Measurements from ENCODE around the gene NUDT7.

The NUDT7 gene

DNA sequence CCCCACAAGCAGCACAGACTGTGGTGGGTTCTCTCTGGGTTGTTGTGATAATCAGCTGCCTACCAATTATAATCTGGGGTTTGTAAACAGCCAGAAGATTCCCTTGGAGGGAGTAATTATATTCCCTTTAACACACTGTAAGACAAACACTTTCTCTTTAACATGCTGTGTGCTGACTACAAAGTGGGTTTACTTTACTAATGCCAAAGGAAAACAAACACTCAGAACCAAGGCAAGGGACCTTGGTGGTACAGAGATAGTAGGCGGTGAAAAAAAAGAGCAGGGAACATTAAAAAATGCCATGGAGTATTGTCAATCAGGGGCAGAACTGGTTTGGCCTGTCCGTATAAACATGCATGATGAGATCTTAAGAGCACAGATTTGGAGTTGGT lies 63.1 kb downstream of the NUDT7 start:
- TF ChIP-seq SIN3A (IDR thresholded peaks at IDR 0.05; ENCODE audit: borderline replicate concordance, insufficient read depth, low read length) (no peak), POLR2AphosphoS5 (IDR thresholded peaks at IDR 0.05; ENCODE audit: low read depth, low read length) (no peak)
- TF ChIP-seq, protein P1, sequence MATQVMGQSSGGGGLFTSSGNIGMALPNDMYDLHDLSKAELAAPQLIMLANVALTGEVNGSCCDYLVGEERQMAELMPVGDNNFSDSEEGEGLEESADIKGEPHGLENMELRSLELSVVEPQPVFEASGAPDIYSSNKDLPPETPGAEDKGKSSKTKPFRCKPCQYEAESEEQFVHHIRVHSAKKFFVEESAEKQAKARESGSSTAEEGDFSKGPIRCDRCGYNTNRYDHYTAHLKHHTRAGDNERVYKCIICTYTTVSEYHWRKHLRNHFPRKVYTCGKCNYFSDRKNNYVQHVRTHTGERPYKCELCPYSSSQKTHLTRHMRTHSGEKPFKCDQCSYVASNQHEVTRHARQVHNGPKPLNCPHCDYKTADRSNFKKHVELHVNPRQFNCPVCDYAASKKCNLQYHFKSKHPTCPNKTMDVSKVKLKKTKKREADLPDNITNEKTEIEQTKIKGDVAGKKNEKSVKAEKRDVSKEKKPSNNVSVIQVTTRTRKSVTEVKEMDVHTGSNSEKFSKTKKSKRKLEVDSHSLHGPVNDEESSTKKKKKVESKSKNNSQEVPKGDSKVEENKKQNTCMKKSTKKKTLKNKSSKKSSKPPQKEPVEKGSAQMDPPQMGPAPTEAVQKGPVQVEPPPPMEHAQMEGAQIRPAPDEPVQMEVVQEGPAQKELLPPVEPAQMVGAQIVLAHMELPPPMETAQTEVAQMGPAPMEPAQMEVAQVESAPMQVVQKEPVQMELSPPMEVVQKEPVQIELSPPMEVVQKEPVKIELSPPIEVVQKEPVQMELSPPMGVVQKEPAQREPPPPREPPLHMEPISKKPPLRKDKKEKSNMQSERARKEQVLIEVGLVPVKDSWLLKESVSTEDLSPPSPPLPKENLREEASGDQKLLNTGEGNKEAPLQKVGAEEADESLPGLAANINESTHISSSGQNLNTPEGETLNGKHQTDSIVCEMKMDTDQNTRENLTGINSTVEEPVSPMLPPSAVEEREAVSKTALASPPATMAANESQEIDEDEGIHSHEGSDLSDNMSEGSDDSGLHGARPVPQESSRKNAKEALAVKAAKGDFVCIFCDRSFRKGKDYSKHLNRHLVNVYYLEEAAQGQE (IDR thresholded peaks at IDR 0.05; ENCODE audit: insufficient read depth in 1 of 2, low read depth in 2 of 2, low read length in 2 of 2): no peak

DNA sequence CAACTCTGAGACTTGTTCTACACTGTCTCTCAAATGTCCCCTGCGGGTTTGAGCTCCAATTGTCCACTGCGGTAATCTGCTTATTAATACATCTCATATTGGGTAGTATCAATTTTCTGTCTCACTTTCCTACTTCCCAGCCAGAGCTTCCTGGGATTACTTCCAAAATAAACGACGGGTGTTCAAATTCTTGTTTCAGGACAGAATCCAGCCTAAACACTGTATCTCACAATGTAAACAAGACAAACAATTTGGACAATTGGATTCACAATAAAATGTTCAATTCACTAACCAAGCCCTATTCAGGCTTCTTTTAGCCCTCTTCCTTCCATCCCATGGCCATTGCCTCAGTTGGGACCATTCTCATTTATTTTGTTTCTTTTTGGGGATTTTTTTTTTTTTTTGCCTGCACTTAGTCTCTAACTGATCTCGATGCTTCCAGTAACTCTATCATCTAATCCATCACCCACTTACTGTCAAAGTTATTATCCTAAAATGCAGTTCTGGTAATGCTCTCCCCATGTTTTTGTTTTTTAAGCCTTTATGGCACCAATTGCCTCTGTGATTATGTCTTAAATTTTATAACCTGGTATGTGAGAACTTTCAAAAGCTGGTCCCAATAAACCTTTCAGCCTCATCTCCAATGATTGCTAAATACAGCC lies 64.0 kb downstream of the NUDT7 start:
- no peak for TF ChIP-seq FOXP2 (optimal IDR thresholded peaks at IDR 0.05; ENCODE audit: borderline replicate concordance, extremely low read depth, extremely low read length, insufficient read depth)
- TF ChIP-seq SIN3A (IDR thresholded peaks at IDR 0.05; ENCODE audit: borderline replicate concordance, insufficient read depth, low read length): no peak
- no peak for TF ChIP-seq POLR2AphosphoS5 (IDR thresholded peaks at IDR 0.05; ENCODE audit: low read depth, low read length)
- TF ChIP-seq, protein P1 (IDR thresholded peaks at IDR 0.05; ENCODE audit: insufficient read depth in 1 of 2, low read depth in 2 of 2, low read length in 2 of 2): no peak
- no peak for TF ChIP-seq TAF1 (IDR thresholded peaks at IDR 0.05; ENCODE audit: borderline replicate concordance, insufficient read depth, low read length)

DNA sequence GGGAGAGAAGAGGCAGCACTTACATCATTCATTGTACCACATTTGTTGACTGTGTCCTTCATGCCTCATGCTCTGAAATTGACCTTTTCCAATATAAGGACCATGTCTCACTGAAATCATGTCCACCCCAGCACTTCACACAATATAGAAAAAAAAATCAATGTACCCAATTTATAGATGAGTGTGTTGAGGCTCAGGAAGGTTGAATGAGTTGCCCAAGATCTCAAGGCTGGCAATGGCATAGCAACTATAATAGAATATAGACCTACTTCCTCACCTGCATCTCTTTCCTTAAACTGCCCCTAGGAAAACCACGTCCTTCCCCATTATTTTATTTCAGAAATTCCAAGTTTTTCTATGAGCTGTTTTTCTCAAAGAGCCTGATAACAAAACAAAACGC lies 65.1 kb downstream of the NUDT7 start:
- no peak for TF ChIP-seq SIN3A (IDR thresholded peaks at IDR 0.05; ENCODE audit: borderline replicate concordance, insufficient read depth, low read length)
- TF ChIP-seq, protein P1 (IDR thresholded peaks at IDR 0.05; ENCODE audit: insufficient read depth in 1 of 2, low read depth in 2 of 2, low read length in 2 of 2): no peak
- no peak for TF ChIP-seq POLR2AphosphoS5 (IDR thresholded peaks at IDR 0.05; ENCODE audit: low read depth, low read length)
- no peak for TF ChIP-seq TAF1 (IDR thresholded peaks at IDR 0.05; ENCODE audit: borderline replicate concordance, insufficient read depth, low read length)
- no peak for TF ChIP-seq FOXP2 (optimal IDR thresholded peaks at IDR 0.05; ENCODE audit: borderline replicate concordance, extremely low read depth, extremely low read length, insufficient read depth)

DNA sequence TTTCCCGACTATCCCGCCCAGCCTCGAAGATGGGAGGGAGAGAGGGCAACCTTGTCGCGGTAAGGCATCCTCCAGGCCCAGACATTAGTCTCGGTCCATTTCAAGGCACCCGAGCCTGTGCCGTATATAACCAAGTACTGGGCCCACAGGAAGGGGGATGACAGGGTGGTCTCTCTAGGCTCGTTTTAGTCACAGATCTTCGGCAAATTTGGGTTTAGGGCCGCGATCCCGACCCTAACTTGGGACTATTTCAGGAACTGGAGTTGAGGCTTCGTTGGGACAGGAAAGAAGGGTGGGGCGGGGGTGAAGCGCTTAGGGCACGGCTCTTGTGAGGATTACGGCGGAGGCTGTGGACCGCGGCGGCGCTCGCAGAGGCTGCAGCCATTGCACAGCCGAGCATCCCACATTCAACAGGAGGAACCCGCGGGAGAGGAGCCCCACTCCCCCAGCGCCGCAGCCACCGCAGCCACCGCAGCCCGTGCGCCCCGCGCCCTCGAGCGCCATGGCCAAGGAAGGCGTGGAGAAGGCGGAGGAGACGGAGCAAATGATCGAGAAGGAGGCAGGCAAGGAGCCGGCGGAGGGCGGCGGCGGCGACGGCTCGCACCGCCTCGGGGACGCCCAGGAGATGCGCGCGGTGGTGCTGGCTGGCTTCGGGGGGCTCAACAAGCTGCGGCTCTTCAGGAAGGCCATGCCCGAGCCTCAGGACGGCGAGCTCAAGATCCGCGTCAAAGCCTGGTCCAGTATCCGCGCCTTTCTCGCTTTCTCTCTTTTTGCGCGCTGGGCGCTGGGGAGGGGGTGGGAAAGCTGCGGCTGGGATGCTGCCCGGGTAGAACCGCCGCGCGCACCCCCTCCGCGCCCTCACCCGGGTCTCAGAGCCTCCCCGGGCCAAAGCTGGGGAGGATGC lies 66.1 kb downstream of the NUDT7 start, which contains the start of gene VAT1L:
Gene VAT1L, plus strand, starts transcription at position 384 of the 904 bp plus-strand sequence. Its CDS starts 119 bp downstream, at position 503.
- no peak for TF ChIP-seq FOXP2 (optimal IDR thresholded peaks at IDR 0.05; ENCODE audit: borderline replicate concordance, extremely low read depth, extremely low read length, insufficient read depth)
- TF ChIP-seq SIN3A (IDR thresholded peaks at IDR 0.05; ENCODE audit: borderline replicate concordance, insufficient read depth, low read length): no peak
- TF ChIP-seq POLR2AphosphoS5 (IDR thresholded peaks at IDR 0.05; ENCODE audit: low read depth, low read length): no peak
- no peak for TF ChIP-seq TAF1 (IDR thresholded peaks at IDR 0.05; ENCODE audit: borderline replicate concordance, insufficient read depth, low read length)
- TF ChIP-seq, protein P1 (IDR thresholded peaks at IDR 0.05; ENCODE audit: insufficient read depth in 1 of 2, low read depth in 2 of 2, low read length in 2 of 2): no peak
